ENCODE data around the gene COLEC11. TPM values are rescaled to one million over a fixed set of nuclear protein-coding genes. Genes with fewer than 3 reads are reported as not detected.
A peak's percentile ranks its signal among the peaks of the same experiment; 100 is the strongest.
"Not testable (repeated sequence)": the region's sequence is repeated elsewhere in the genome, so short reads cannot be mapped to it uniquely, and the experiment has no call there.

Gene COLEC11
- polyA plus RNA-seq, 2 of the 4 experiments (the other 2 are of a cell fraction): 0.30 to 0.97 TPM

DNA sequence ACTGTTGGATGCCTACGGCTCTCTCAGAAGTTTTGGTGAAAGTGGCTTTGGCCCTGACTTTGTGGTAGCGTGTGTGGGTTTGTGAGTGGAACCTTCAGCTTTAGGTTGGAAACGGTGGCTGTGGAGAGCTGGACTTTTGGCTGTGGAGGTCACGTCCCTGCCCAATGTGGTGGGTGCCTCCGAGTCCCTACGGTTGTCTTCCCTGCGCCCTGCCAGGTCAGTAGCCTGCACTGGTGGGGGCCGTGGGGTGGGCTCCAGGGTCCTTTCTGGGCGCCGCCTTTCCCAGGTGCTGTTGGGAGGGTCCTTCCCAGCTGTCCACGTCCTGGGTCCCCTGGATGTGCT lies 11.1 kb downstream of the COLEC11 start:
- ATAC-seq: no peak
- TF ChIP-seq, protein P1, sequence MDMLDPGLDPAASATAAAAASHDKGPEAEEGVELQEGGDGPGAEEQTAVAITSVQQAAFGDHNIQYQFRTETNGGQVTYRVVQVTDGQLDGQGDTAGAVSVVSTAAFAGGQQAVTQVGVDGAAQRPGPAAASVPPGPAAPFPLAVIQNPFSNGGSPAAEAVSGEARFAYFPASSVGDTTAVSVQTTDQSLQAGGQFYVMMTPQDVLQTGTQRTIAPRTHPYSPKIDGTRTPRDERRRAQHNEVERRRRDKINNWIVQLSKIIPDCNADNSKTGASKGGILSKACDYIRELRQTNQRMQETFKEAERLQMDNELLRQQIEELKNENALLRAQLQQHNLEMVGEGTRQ (IDR thresholded peaks at IDR 0.05): no peak
- TF ChIP-seq ZSCAN20 (CRISPR knock-in tag; IDR thresholded peaks at IDR 0.05) (no peak), HOXB5 (CRISPR knock-in tag; IDR thresholded peaks at IDR 0.05) (no peak), HEYL (CRISPR knock-in tag; IDR thresholded peaks at IDR 0.05) (no peak), POLR2AphosphoS2 (conservative IDR thresholded peaks at IDR 0.05; ENCODE audit: low read length) (no peak)
- TF ChIP-seq, protein P2, sequence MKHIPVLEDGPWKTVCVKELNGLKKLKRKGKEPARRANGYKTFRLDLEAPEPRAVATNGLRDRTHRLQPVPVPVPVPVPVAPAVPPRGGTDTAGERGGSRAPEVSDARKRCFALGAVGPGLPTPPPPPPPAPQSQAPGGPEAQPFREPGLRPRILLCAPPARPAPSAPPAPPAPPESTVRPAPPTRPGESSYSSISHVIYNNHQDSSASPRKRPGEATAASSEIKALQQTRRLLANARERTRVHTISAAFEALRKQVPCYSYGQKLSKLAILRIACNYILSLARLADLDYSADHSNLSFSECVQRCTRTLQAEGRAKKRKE (CRISPR knock-in tag; IDR thresholded peaks at IDR 0.05; ENCODE audit: low read depth): no peak
- FAIRE-seq: no peak
- Histone ChIP-seq H3K4me3 (peak overlapping the region; percentile 31), H3K4me2 (peak overlapping the region; percentile 89), H3K4me1 (peaks cover 22% of the 10 kb centered on the region), H3K9me3 (no peaks in the 10 kb centered on the region), H3K27ac (peak overlapping the region; percentile 85 to 95)
- CTCF ChIA-PET: no interaction called here
- DNase-seq (ENCODE audit: low read depth in 1 of 2, low spot score in 1 of 2): no peak
- 91% methylated on average over 8 of the region's 11 CpGs for WGBS (ENCODE audit: missing lambda C conversion rate)
- POLR2A ChIA-PET: interaction anchor here (1.8 kb wide), 1 partner anchor 48 kb away, joined by 9 read pairs; the partner anchor contains the start of gene RNASEH1

DNA sequence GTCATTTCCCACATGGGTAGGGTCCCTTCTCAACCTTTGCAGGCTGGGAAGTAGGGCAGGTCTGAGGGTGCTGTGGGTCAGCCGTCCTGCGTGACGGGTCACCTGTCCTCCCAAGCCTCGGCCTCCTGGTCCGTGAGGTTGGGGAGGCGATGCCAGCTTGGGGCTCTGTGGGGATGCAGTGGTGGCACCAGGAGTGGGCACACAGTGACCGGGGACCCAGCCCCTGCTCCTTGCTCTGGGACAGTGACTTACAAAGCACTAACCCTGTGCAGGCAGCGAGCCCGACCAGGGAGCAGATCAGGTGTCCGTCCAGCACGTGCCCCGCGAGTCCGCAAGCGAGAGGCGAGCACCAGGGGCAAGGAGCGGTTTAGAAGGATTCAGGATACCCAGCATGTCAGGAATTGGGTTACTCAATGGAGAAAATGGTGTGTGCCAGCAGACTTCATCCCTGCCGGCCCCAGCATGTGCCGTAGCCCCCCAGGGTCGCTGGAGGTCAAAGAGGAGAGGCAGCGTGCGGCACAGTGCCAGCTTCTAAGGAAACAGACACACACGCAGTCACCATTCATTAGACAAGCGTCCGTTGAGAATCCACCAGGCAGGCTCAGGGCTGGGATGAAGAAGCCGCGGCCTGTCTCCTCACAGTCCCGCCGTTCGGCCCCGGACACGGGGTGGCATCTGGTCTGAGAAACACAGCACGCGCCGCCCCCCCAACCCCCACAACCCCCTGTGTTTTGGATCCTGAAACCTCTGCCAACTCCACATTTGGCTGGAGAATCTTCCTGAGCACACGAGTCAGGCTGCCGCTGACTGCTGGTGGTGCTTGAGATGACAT lies 11.7 kb downstream of the COLEC11 start:
- TF ChIP-seq POLR2AphosphoS2 (conservative IDR thresholded peaks at IDR 0.05; ENCODE audit: low read length) (no peak), JUNB (IDR thresholded peaks at IDR 0.05) (no peak), KDM1A (IDR thresholded peaks at IDR 0.05; ENCODE audit: low read depth) (no peak), HDAC2 (IDR thresholded peaks at IDR 0.05) (no peak)
- TF ChIP-seq, protein P1 (IDR thresholded peaks at IDR 0.05): no peak
- FAIRE-seq (no peak), DNase-seq (ENCODE audit: low read depth in 1 of 2, low spot score in 1 of 2) (no peak), ATAC-seq (no peak)
- Histone ChIP-seq H3K9me3 (no peaks in the 10 kb centered on the region), H3K4me1 (peaks cover 22% of the 10 kb centered on the region), H3K4me2 (peak overlapping the region; percentile 89), H3K4me3 (no peak overlapping the region), H3K27ac (peak overlapping the region; percentile 85 to 95)
- 94% methylated on average over 32 of the region's 37 CpGs for WGBS (ENCODE audit: missing lambda C conversion rate)
- ChIA-PET POLR2A (no interaction called here), CTCF (no interaction called here)

DNA sequence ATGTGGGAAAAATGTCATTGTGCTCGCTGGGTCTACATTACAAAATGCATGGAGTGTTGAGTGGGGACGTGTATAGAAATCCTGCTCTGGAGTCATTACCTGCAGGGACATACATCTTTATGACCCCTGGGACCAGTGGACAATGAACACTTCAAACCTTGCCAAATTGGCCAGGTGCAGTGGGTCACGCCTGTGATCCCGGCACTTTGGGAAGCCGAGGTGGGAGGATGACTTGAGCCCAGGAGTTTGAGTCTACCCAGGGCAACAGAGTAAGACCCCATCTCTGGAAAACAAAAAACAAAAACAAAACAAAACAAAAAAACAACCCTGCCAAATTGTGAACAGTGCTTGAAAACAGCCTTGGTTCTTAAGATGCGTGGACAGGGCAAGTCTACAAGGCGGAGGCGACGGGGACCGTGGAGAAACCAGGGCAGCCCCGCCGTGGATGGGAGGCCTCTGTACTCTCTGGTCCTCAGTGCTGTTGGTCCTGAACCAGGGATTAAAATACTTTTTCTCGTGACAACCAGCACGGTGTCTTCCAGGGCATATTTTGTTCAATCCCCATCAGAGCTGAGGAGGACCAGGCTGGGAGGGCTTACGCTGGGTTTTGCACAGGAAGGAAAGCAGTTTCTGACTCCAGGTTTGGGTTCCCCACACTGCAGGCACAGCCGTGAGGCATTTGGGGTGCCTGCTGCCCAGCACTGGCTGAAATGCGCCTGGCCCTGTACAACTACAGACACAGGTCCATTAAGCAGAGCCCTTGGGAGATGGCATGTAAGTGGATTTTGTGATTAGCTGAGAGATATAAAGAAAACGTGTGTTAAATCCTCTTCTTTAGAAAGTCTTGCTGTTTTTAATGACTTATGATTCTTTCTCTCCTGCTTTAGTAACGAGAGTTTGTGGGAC lies 13.7 kb downstream of the COLEC11 start:
- no peak for DNase-seq (ENCODE audit: low read depth in 1 of 2, low spot score in 1 of 2)
- H3K4me2 ChIP-seq: no peak overlapping the region
- 73% methylated on average over 19 of the region's 19 CpGs for WGBS (ENCODE audit: missing lambda C conversion rate)
- ATAC-seq: 0 out of 6 replicates have a peak, but pooled peaks of 1 of the 2 experiments have one; percentile 3
- H3K4me1 ChIP-seq: peaks cover 18% of the 10 kb centered on the region
- H3K9me3 ChIP-seq: peaks cover 1% of the 10 kb centered on the region; the same call in 2 of the 3 replicates
- CTCF ChIA-PET: interaction anchor here (0.7 to 1.4 kb wide), 3 partner anchors 185 to 315 kb away, joined by 3 to 4 read pairs (median 3); no protein-coding TSS in a partner anchor
- POLR2A ChIA-PET: no interaction called here
- H3K27ac ChIP-seq: 0 out of 6 replicates have a peak overlapping the region, but pooled peaks of 1 of the 2 experiments have one; percentile 14
- no peak for TF ChIP-seq RFX5 (IDR thresholded peaks at IDR 0.05)
- TF ChIP-seq, protein P3, sequence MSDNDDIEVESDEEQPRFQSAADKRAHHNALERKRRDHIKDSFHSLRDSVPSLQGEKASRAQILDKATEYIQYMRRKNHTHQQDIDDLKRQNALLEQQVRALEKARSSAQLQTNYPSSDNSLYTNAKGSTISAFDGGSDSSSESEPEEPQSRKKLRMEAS (IDR thresholded peaks at IDR 0.05): no peak
- FAIRE-seq: no peak
- no peak overlapping the region for H3K4me3 ChIP-seq

DNA sequence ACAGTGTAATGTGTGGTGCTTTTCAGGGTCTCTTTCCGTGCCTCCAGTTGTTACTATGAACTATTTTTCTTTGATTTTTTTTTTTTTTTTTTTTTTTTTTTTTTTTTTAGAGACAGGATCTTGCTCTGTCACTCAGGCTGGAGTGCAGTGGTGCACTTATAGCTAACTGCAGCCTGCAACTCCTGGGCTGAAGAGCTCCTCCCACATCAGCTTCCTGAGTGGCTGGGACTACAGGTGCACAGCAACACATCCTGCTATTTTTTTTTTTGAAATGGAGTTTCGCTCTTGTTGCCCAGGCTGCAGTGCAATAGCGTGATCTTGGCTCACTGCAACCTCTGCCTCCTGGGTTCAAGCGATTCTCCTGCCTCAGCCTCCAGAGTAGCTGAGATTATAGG lies 14.4 kb downstream of the COLEC11 start:
- ATAC-seq; H3K4me3 ChIP-seq; H3K4me2 ChIP-seq; POLR2A ChIA-PET; H3K9me3 ChIP-seq; DNase-seq (ENCODE audit: low read depth in 1 of 2, low spot score in 1 of 2); H3K27ac ChIP-seq; FAIRE-seq: not testable (repeated sequence)
- WGBS (ENCODE audit: missing lambda C conversion rate): 68% methylated on average over 4 of the region's 4 CpGs
- CTCF ChIA-PET: interaction anchor here (0.7 to 1.4 kb wide), 4 partner anchors 41 to 196 kb away, joined by 3 to 4 read pairs (median 3); no protein-coding TSS in a partner anchor
- H3K4me1 ChIP-seq: peaks cover 18% of the 10 kb centered on the region
